Upper lobe of right lung (tissue), 1 donor: ENCODE data around the gene RAB6A. TPM values are rescaled to one million over a fixed set of nuclear protein-coding genes. Genes with fewer than 3 reads are reported as not detected.
"Not testable (repeated sequence)": the region's sequence is repeated elsewhere in the genome, so short reads cannot be mapped to it uniquely, and the experiment has no call there.

Source experiments
- ATAC-seq: fragments of 200-7000 bp; cut with Tn5 transposase; one replicate; pipeline ENCODE4 v1.9.1; 2020; ENCODE audit warnings: mild to moderate bottlenecking, moderate library complexity
- DNase-seq: peaks from one replicate; pipeline ENCODE4 v3.0.0-alpha.2; 2020
- H3K27ac ChIP-seq: fragments of 200-600 bp; one replicate; pipeline ENCODE4 v1.8.0; 2022
- H3K27me3 ChIP-seq: fragments of 200-600 bp; one replicate; pipeline ENCODE4 v1.8.0; 2022; ENCODE audit warnings: mild to moderate bottlenecking
- H3K36me3 ChIP-seq: fragments of 200-600 bp; one replicate; pipeline ENCODE4 v1.8.0; 2022
- H3K4me1 ChIP-seq: fragments of 200-600 bp; one replicate; pipeline ENCODE4 v1.8.0; 2022
- H3K4me3 ChIP-seq: fragments of 200-600 bp; one replicate; pipeline ENCODE4 v1.8.0; 2022; ENCODE audit warnings: mild to moderate bottlenecking
- H3K9me3 ChIP-seq: fragments of 200-600 bp; one replicate; pipeline ENCODE4 v1.8.0; 2022
- CTCF ChIP-seq: fragments of 200-600 bp; IDR thresholded peaks from one replicate; pipeline ENCODE4 v1.8.0; 2022; ENCODE audit warnings: antibody characterized with exemption
- intact Hi-C: fragments of 100-400 bp; cut with DNase I; formaldehyde crosslinking; loops from one replicate; pipeline ENCODE4 v1.11.0; 2022
- total RNA-seq: library from RNA; stranded (reverse); fragmentation: NEBNext Ultra II Directional; extraction: Animal tissue kit (Norgen Biotek cat#: 25700); gene quantifications from one replicate; pipeline ENCODE4 v1.2.1, GENCODE V29; 2021
- donor health status: DM: no; HTN: yes; CAD: no; lungs with severe emphysema.

Gene RAB6A
- total RNA-seq, 1 donor from 2014 or later = 137 TPM

GRCh38 chr11:73783483-73784020 is 22.7 kb upstream of the RAB6A start:
- DNase-seq (no peak), ATAC-seq (no peak)
- no peaks in the 10 kb centered on the region for H3K9me3 ChIP-seq
- H3K4me3 ChIP-seq = no peak overlapping the region
- no peaks in the 10 kb centered on the region for H3K36me3 ChIP-seq
- H3K27ac ChIP-seq = no peak overlapping the region
- peaks cover 8% of the 10 kb centered on the region for H3K4me1 ChIP-seq
- intact Hi-C loops = no loop called here
- no peak for TF ChIP-seq CTCF
- H3K27me3 ChIP-seq = no peaks in the 10 kb centered on the region

GRCh38 chr11:73781303-73781702 is 20.4 kb upstream of the RAB6A start:
- ATAC-seq = no peak

GRCh38 chr11:73779084-73779902 is 18.4 kb upstream of the RAB6A start:
- peak; percentile 100 for DNase-seq
- no peak for TF ChIP-seq CTCF
- no peaks in the 10 kb centered on the region for H3K36me3 ChIP-seq
- ATAC-seq = peak; percentile 100
- H3K4me3 ChIP-seq = peak overlapping the region; percentile 67
- H3K27ac ChIP-seq = peak overlapping the region; percentile 96
- H3K4me1 ChIP-seq = peaks cover 5% of the 10 kb centered on the region
- intact Hi-C loops = no loop called here
- H3K27me3 ChIP-seq = no peaks in the 10 kb centered on the region
- no peaks in the 10 kb centered on the region for H3K9me3 ChIP-seq

More at GRCh38 chr11:73781303-73781702, 20.4 kb upstream of the RAB6A start:
- H3K9me3 ChIP-seq = no peaks in the 10 kb centered on the region
- TF ChIP-seq CTCF = no peak
- H3K4me3 ChIP-seq = no peak overlapping the region
- H3K27ac ChIP-seq = no peak overlapping the region
- peaks cover 5% of the 10 kb centered on the region for H3K4me1 ChIP-seq
- no peaks in the 10 kb centered on the region for H3K36me3 ChIP-seq
- no peak for DNase-seq
- no peaks in the 10 kb centered on the region for H3K27me3 ChIP-seq
- intact Hi-C loops = no loop called here

- H3K27me3 ChIP-seq, intact Hi-C loops, H3K4me1 ChIP-seq, H3K9me3 ChIP-seq, ATAC-seq, DNase-seq, H3K4me3 ChIP-seq, H3K27ac ChIP-seq, H3K36me3 ChIP-seq: not testable (repeated sequence)
Measured at GRCh38 chr11:73770811-73771210, 9.9 kb upstream of the RAB6A start.

GRCh38 chr11:73766763-73767162 is 5.9 kb upstream of the RAB6A start:
- no peaks in the 10 kb centered on the region for H3K9me3 ChIP-seq
- no peak for TF ChIP-seq CTCF

GRCh38 chr11:73762732-73763131 is 1.9 kb upstream of the RAB6A start:
- no peaks in the 10 kb centered on the region for H3K9me3 ChIP-seq
- no peak for DNase-seq
- H3K27me3 ChIP-seq = no peaks in the 10 kb centered on the region
- H3K36me3 ChIP-seq = no peaks in the 10 kb centered on the region
- H3K4me1 ChIP-seq = peaks cover 16% of the 10 kb centered on the region
- no peak for ATAC-seq
- no peak for TF ChIP-seq CTCF
- intact Hi-C loops = no loop called here
- H3K27ac ChIP-seq = no peak overlapping the region
- no peak overlapping the region for H3K4me3 ChIP-seq

More at GRCh38 chr11:73766763-73767162, 5.9 kb upstream of the RAB6A start:
- Histone ChIP-seq H3K27me3 (no peaks in the 10 kb centered on the region), H3K36me3 (no peaks in the 10 kb centered on the region), H3K4me1 (no peaks in the 10 kb centered on the region), H3K4me3 (no peak overlapping the region), H3K27ac (no peak overlapping the region)
- ATAC-seq (no peak), DNase-seq (no peak)
- intact Hi-C loops = no loop called here
